ENCODE results near the gene MARF1. TPM values are rescaled to one million over a fixed set of nuclear protein-coding genes. Genes with fewer than 3 reads are reported as not detected.
"Not testable (repeated sequence)": the region's sequence is repeated elsewhere in the genome, so short reads cannot be mapped to it uniquely, and the experiment has no call there.

Gene MARF1
- total RNA-seq, 1 experiment from 2014 or later: 57.6 TPM

DNA sequence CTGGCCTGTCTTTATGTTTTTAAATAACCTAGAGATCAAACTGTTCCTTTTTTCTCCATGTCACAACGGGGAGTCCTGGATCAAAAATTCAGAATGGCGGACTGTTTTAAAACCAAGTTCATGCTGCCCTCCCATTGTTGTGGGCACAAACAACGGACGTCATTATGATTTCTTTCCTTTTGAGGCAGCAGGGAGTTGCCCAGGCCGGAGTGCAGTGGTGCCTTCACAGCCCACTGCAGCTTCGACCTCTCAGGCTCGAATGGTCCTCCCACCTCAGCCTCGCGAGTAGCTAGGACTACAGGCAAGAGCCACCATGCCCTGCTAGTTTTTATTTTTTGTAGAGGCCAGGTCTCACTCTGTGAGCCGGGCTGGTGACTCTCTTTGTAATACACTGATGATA lies 33.6 kb upstream of the MARF1 start:
- TF ChIP-seq, protein P1, sequence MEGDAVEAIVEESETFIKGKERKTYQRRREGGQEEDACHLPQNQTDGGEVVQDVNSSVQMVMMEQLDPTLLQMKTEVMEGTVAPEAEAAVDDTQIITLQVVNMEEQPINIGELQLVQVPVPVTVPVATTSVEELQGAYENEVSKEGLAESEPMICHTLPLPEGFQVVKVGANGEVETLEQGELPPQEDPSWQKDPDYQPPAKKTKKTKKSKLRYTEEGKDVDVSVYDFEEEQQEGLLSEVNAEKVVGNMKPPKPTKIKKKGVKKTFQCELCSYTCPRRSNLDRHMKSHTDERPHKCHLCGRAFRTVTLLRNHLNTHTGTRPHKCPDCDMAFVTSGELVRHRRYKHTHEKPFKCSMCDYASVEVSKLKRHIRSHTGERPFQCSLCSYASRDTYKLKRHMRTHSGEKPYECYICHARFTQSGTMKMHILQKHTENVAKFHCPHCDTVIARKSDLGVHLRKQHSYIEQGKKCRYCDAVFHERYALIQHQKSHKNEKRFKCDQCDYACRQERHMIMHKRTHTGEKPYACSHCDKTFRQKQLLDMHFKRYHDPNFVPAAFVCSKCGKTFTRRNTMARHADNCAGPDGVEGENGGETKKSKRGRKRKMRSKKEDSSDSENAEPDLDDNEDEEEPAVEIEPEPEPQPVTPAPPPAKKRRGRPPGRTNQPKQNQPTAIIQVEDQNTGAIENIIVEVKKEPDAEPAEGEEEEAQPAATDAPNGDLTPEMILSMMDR (IDR thresholded peaks at IDR 0.05; ENCODE audit: unreplicated experiment): no peak
- DNase-seq: no peak
- Mint-ChIP-seq H3K36me3 (ENCODE audit: insufficient read depth, unreplicated experiment) (peaks cover 15% of the 10 kb centered on the region), H3K4me1 (ENCODE audit: low read depth, unreplicated experiment) (no peaks in the 10 kb centered on the region), H3K27ac (ENCODE audit: unreplicated experiment) (no peak overlapping the region), H3K9me3 (ENCODE audit: low read depth, unreplicated experiment) (no peaks in the 10 kb centered on the region), H3K27me3 (ENCODE audit: unreplicated experiment) (no peaks in the 10 kb centered on the region), H3K4me3 (ENCODE audit: low read depth, unreplicated experiment) (no peak overlapping the region)
- no TSS peak for BruUV-seq (replicated peaks)
- CTCF ChIA-PET: no interaction called here
- intact Hi-C loops (cut with micrococcal nuclease; ENCODE audit: unreplicated experiment): no loop called here

DNA sequence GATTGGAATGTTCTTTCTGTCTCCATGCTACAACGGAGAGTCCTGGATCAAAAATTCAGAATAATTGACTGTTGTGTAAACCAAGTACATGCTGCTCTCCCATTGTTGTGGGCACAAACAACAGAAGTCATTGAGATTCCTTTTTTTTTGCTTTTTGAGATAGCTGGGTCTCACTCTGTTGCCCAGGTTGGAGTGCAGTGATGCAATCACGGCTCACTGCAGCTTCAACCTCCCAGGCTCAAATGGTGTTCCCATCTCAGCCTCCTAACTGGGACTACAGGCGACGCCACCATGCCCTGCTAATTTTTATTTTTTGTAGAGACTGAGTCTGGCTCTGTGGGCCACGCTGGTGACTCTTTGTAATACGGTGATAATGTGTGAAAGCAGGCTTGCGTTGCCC lies 31.6 kb upstream of the MARF1 start:
- CTCF ChIA-PET: no interaction called here
- intact Hi-C loops (cut with micrococcal nuclease; ENCODE audit: unreplicated experiment): no loop called here
- BruUV-seq (replicated peaks): no TSS peak
- DNase-seq: no peak
- Mint-ChIP-seq H3K9me3 (ENCODE audit: low read depth, unreplicated experiment) (no peaks in the 10 kb centered on the region), H3K36me3 (ENCODE audit: insufficient read depth, unreplicated experiment) (peaks cover 11% of the 10 kb centered on the region), H3K4me3 (ENCODE audit: low read depth, unreplicated experiment) (no peak overlapping the region), H3K27ac (ENCODE audit: unreplicated experiment) (no peak overlapping the region), H3K4me1 (ENCODE audit: low read depth, unreplicated experiment) (no peaks in the 10 kb centered on the region), H3K27me3 (ENCODE audit: unreplicated experiment) (no peaks in the 10 kb centered on the region)
- TF ChIP-seq, protein P1 (IDR thresholded peaks at IDR 0.05; ENCODE audit: unreplicated experiment): no peak

DNA sequence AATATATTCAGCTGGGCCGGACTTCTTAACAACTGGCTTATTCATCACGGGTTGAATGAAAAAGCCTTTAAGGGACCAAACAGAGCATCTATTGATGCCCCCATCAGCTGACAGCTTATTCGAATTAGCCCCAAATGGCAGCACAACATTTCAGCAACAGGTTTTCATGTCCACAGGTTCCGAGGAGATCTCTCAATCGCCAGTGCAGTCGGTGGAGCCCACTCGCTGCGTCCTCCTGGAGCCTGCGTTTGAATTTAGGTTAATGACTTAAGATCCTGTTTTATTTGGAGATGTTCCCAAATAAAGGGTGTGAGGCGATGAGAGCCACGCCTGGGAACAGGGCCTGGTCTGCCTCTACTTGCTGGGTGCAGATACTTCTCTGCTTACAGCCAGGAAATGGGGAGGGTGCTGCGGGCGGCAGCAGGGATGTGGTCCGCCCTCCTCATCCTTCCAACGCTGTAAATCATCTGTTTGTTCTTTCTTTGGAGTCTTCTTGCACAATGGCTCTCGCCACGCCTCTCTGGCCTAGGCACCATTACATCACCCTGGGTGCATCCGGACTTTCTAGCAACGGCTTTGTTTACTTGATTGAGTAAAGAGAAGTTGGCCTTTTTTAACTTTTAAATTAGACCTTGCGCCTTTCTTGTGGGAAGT lies 29.7 kb upstream of the MARF1 start:
- peaks cover 21% of the 10 kb centered on the region for H3K36me3 Mint-ChIP-seq (ENCODE audit: insufficient read depth, unreplicated experiment)
- no peak overlapping the region for H3K27ac Mint-ChIP-seq (ENCODE audit: unreplicated experiment)
- intact Hi-C loops (cut with micrococcal nuclease; ENCODE audit: unreplicated experiment): no loop called here
- DNase-seq: peak; percentile 7
- CTCF ChIA-PET: no interaction called here
- H3K27me3 Mint-ChIP-seq (ENCODE audit: unreplicated experiment): no peaks in the 10 kb centered on the region
- no peaks in the 10 kb centered on the region for H3K9me3 Mint-ChIP-seq (ENCODE audit: low read depth, unreplicated experiment)
- TF ChIP-seq, protein P1 (IDR thresholded peaks at IDR 0.05; ENCODE audit: unreplicated experiment): no peak
- no peak overlapping the region for H3K4me3 Mint-ChIP-seq (ENCODE audit: low read depth, unreplicated experiment)
- BruUV-seq (replicated peaks): no TSS peak
- H3K4me1 Mint-ChIP-seq (ENCODE audit: low read depth, unreplicated experiment): no peaks in the 10 kb centered on the region

DNA sequence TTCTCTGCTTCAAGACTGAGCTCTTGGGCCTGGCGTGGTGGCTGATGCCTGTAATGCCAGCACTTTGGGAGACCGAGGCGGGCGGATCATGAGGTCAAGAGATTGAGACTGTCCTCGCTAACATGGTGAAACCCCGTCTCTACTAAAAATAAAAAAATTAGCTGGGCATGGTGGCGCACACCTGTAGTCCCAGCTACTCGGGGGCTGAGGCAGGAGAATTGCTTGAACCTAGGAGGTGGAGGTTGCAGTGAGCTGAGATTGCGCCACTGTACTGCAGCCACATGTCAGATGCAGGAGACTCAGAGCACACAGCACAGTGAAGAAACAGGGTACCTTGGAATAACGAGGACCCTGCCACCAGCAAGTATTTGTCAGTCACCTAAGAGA lies 29.2 kb upstream of the MARF1 start:
- peaks cover 25% of the 10 kb centered on the region for H3K36me3 Mint-ChIP-seq (ENCODE audit: insufficient read depth, unreplicated experiment)
- BruUV-seq (replicated peaks); H3K9me3 Mint-ChIP-seq (ENCODE audit: low read depth, unreplicated experiment); CTCF ChIA-PET; DNase-seq; intact Hi-C loops (cut with micrococcal nuclease; ENCODE audit: unreplicated experiment); H3K27ac Mint-ChIP-seq (ENCODE audit: unreplicated experiment); H3K27me3 Mint-ChIP-seq (ENCODE audit: unreplicated experiment); H3K4me1 Mint-ChIP-seq (ENCODE audit: low read depth, unreplicated experiment); H3K4me3 Mint-ChIP-seq (ENCODE audit: low read depth, unreplicated experiment): not testable (repeated sequence)

DNA sequence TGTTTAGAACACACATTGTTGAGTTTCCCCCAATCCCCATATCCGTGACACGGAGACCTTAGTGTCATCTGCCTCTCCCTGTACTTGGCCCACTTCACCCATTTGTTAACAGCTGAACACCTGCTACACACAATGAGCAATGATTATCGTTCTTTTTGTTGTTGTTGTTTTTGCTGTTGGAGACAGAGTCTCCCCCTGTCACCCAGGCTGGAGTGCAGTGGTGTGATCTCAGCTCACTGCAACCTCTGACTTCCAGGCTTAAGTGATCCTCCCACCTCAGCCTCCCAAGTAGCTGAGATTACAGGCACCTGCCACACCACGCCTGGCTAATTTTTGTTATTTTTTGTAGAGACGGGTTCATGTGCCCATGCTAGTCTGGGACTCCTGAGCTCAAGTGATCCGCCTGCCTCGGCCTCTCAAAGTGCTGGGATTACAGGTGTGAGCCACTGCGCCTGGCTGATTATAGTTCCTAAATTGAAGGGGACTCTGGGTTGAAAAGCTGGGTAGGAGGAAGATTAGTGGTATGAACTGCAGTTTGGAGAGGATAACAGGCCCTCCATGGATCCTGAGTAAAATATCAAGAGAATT lies 28.7 kb upstream of the MARF1 start:
- H3K27ac Mint-ChIP-seq (ENCODE audit: unreplicated experiment): no peak overlapping the region

More for the DNA sequence above, 28.7 kb upstream of the MARF1 start:
- no peaks in the 10 kb centered on the region for H3K9me3 Mint-ChIP-seq (ENCODE audit: low read depth, unreplicated experiment)
- intact Hi-C loops (cut with micrococcal nuclease; ENCODE audit: unreplicated experiment): no loop called here
- no peak overlapping the region for H3K4me3 Mint-ChIP-seq (ENCODE audit: low read depth, unreplicated experiment)
- H3K4me1 Mint-ChIP-seq (ENCODE audit: low read depth, unreplicated experiment): no peaks in the 10 kb centered on the region
- peaks cover 30% of the 10 kb centered on the region for H3K36me3 Mint-ChIP-seq (ENCODE audit: insufficient read depth, unreplicated experiment)
- H3K27me3 Mint-ChIP-seq (ENCODE audit: unreplicated experiment): no peaks in the 10 kb centered on the region
- DNase-seq: no peak
- TF ChIP-seq, protein P1 (IDR thresholded peaks at IDR 0.05; ENCODE audit: unreplicated experiment): no peak
- CTCF ChIA-PET: interaction anchor here (0.5 kb wide), 1 partner anchor 499 kb away, joined by 6 read pairs; no protein-coding TSS in a partner anchor
- BruUV-seq (replicated peaks): no TSS peak

Measured in Calu3 (cell line).